H9 (cell line): ENCODE data around the gene RADIL. TPM values are rescaled to one million over a fixed set of nuclear protein-coding genes. Genes with fewer than 3 reads are reported as not detected.

Source experiments
- DNase-seq: peaks from one replicate; pipeline ENCODE4 v3.0.0-alpha.2; 2017
- H2AFZ ChIP-seq: one replicate; pipeline ENCODE4 v1.6.1; 2013; ENCODE audit warnings: mild to moderate bottlenecking, low read length, control low read depth, moderate library complexity
- H2AK5ac ChIP-seq: 2 replicates; pipeline ENCODE4 v1.6.1; 2013; ENCODE audit warnings: low read length, control low read depth, mixed read lengths; ENCODE audit not compliant: insufficient read length
- H2BK120ac ChIP-seq: one replicate; pipeline ENCODE4 v1.6.1; 2013; ENCODE audit warnings: low read depth, mild to moderate bottlenecking, low read length, control low read depth, inconsistent platforms; ENCODE audit not compliant: poor library complexity, severe bottlenecking
- H2BK12ac ChIP-seq: 2 replicates; pipeline ENCODE4 v1.6.1; 2013; ENCODE audit warnings: low read length, control low read depth, mixed read lengths, low read depth; ENCODE audit not compliant: insufficient read length
- H2BK15ac ChIP-seq: 2 replicates; pipeline ENCODE4 v1.6.1; 2013; ENCODE audit warnings: low read depth, low read length, control low read depth
- H2BK20ac ChIP-seq: one replicate; pipeline ENCODE4 v1.6.1; 2013; ENCODE audit warnings: low read depth, mild to moderate bottlenecking, low read length, control low read depth, inconsistent platforms; ENCODE audit not compliant: poor library complexity, severe bottlenecking
- H2BK5ac ChIP-seq: 2 replicates; pipeline ENCODE4 v1.6.1; 2013; ENCODE audit warnings: low read length, control low read depth, mixed read lengths; ENCODE audit not compliant: insufficient read length
- H3K14ac ChIP-seq: 2 replicates; pipeline ENCODE4 v1.6.1; 2013; ENCODE audit warnings: low read length, control low read depth; ENCODE audit not compliant: insufficient read depth
- H3K18ac ChIP-seq: 2 replicates; pipeline ENCODE4 v1.6.1; 2013; ENCODE audit warnings: low read depth, mild to moderate bottlenecking, mixed read lengths, low read length, control low read depth; ENCODE audit not compliant: insufficient read length
- H3K23ac ChIP-seq: 2 replicates; pipeline ENCODE4 v1.6.1; 2013; ENCODE audit warnings: low read length, control low read depth, mixed read lengths, low read depth; ENCODE audit not compliant: insufficient read length
- H3K23me2 ChIP-seq: 2 replicates; pipeline ENCODE4 v1.6.1; 2013; ENCODE audit warnings: low read depth, mild to moderate bottlenecking, mixed read lengths, low read length, control low read depth; ENCODE audit not compliant: insufficient read length, poor library complexity, severe bottlenecking
- H3K27ac ChIP-seq: 2 replicates; pipeline ENCODE4 v1.5.1; 2013; ENCODE audit warnings: low read length, control low read depth, mixed read lengths, low read depth; ENCODE audit not compliant: insufficient read length
- H3K27me3 ChIP-seq: 2 replicates; pipeline ENCODE4 v1.6.1; 2013; ENCODE audit warnings: low read length, control low read depth, inconsistent platforms; ENCODE audit not compliant: insufficient read depth
- H3K4ac ChIP-seq: 2 replicates; pipeline ENCODE4 v1.6.1; 2013; ENCODE audit warnings: low read depth, mild to moderate bottlenecking, control low read depth, inconsistent platforms, low read length, moderate library complexity
- H3K4me1 ChIP-seq: 2 replicates; pipeline ENCODE4 v1.6.1; 2013; ENCODE audit warnings: low read length, control low read depth, inconsistent platforms; ENCODE audit not compliant: insufficient read depth
- H3K4me2 ChIP-seq: 2 replicates; pipeline ENCODE4 v1.6.1; 2013; ENCODE audit warnings: low read length, control low read depth, mixed read lengths; ENCODE audit not compliant: insufficient read length, insufficient read depth
- H3K56ac ChIP-seq: 2 replicates; pipeline ENCODE4 v1.6.1; 2013; ENCODE audit warnings: low read depth, mild to moderate bottlenecking, mixed read lengths, low read length, control low read depth; ENCODE audit not compliant: insufficient read length
- H3K79me1 ChIP-seq: 2 replicates; pipeline ENCODE4 v1.6.1; 2013; ENCODE audit warnings: low read depth, mild to moderate bottlenecking, moderate library complexity, low read length, control low read depth, inconsistent platforms; ENCODE audit not compliant: insufficient read depth, poor library complexity, severe bottlenecking
- H3K79me2 ChIP-seq: 2 replicates; pipeline ENCODE4 v1.6.1; 2013; ENCODE audit warnings: low read length, control low read depth, inconsistent platforms; ENCODE audit not compliant: insufficient read depth
- H3K9ac ChIP-seq: 2 replicates; pipeline ENCODE4 v1.6.1; 2013; ENCODE audit warnings: low read length, control low read depth, mixed read lengths; ENCODE audit not compliant: insufficient read length; ENCODE audit errors: extremely low read depth
- H3K9me3 ChIP-seq: one replicate; pipeline ENCODE4 v1.6.1; 2013; ENCODE audit warnings: low read depth, low read length, inconsistent platforms; ENCODE audit not compliant: control insufficient read depth
- H3T11ph ChIP-seq: one replicate; pipeline ENCODE4 v1.6.1; 2013; ENCODE audit warnings: mild to moderate bottlenecking, low read length, control low read depth, inconsistent platforms
- H4K20me1 ChIP-seq: one replicate; pipeline ENCODE4 v1.6.1; 2013; ENCODE audit not compliant: control insufficient read depth, insufficient read length, insufficient read depth
- H4K5ac ChIP-seq: 2 replicates; pipeline ENCODE4 v1.6.1; 2013; ENCODE audit warnings: low read depth, mild to moderate bottlenecking, mixed read lengths, low read length, control low read depth; ENCODE audit not compliant: insufficient read length
- H4K8ac ChIP-seq: replicated peaks from 2 replicates; pipeline ENCODE4 v1.6.1; 2013; ENCODE audit warnings: low read length, control low read depth, mixed read lengths, low read depth; ENCODE audit not compliant: insufficient read length
- H4K91ac ChIP-seq: 2 replicates; pipeline ENCODE4 v1.6.1; 2013; ENCODE audit warnings: low read depth, mild to moderate bottlenecking, moderate library complexity, mixed read lengths, low read length, control low read depth; ENCODE audit not compliant: insufficient read length
- H3K27ac Mint-ChIP-seq, 3 experiments: 2 replicates in 2 of 3; 3 replicates in 1 of 3; pipeline ENCODE4 v1.8.0; 2020 to 2021; ENCODE audit warnings: mixed read lengths in 3 of 3, mild to moderate bottlenecking in 1 of 3, moderate library complexity in 1 of 3
- H3K27me3 Mint-ChIP-seq: 2 replicates; pipeline ENCODE4 v1.8.0; 2021; ENCODE audit warnings: low read depth, mild to moderate bottlenecking, moderate library complexity, mixed read lengths
- H3K36me3 Mint-ChIP-seq, 3 experiments: 2 replicates in 2 of 3; 3 replicates in 1 of 3; pipeline ENCODE4 v1.8.0; 2020 to 2021; ENCODE audit warnings: low read depth in 3 of 3, mixed read lengths in 3 of 3; ENCODE audit not compliant: insufficient read depth in 1 of 3
- H3K4me1 Mint-ChIP-seq, 2 experiments: 2 replicates each; pipeline ENCODE4 v1.8.0; 2020; ENCODE audit warnings: mixed read lengths in 2 of 2
- H3K4me3 Mint-ChIP-seq, 2 experiments: 2 replicates in 1 of 2; 3 replicates in 1 of 2; pipeline ENCODE4 v1.8.0; 2020 to 2021; ENCODE audit warnings: mild to moderate bottlenecking in 2 of 2, mixed read lengths in 2 of 2, moderate library complexity in 1 of 2
- H3K9me3 Mint-ChIP-seq, 2 experiments: 2 replicates in 1 of 2; 3 replicates in 1 of 2; pipeline ENCODE4 v1.8.0; 2020; ENCODE audit warnings: mild to moderate bottlenecking in 2 of 2, mixed read lengths in 2 of 2, moderate library complexity in 1 of 2
- CTCF ChIP-seq: fragments of 200-600 bp; sonication (generic); conservative IDR thresholded peaks from 3 replicates; pipeline ENCODE4 v1.8.0; 2021; ENCODE audit warnings: antibody characterized with exemption, mild to moderate bottlenecking
- WGBS: extraction: QIAGEN DNeasy Blood & Tissue Kit; methylation state at CpG from one replicate; pipeline ENCODE4 v1.1.7; 2013; ENCODE audit warnings: missing lambda C conversion rate, low lambda C conversion rate, mixed read lengths; ENCODE audit not compliant: insufficient read length; ENCODE audit errors: extremely low coverage; 5-methylcytosine and 5-hydroxymethylcytosine counted together
- total RNA-seq: library from RNA; stranded (reverse); gene quantifications from 2 replicates; pipeline ENCODE4 v1.2.1, GENCODE V29; 2021

Gene RADIL
- total RNA-seq, 1 experiment from 2014 or later = 4.7 TPM

- Histone ChIP-seq H3K14ac (no peak overlapping the region), H3K9ac (no peak overlapping the region), H3K56ac (no peak overlapping the region), H3K4ac (no peak overlapping the region), H2BK15ac (no peak overlapping the region), H2AK5ac (no peak overlapping the region), H3K27me3 (no peaks in the 10 kb centered on the region), H2BK120ac (no peak overlapping the region), H3K23ac (no peak overlapping the region), H3K9me3 (no peaks in the 10 kb centered on the region), H2AFZ (no peak overlapping the region), H4K8ac (no peak overlapping the region), H3K4me2 (no peak overlapping the region), H4K91ac (no peak overlapping the region), H3K23me2 (no peaks in the 10 kb centered on the region), H3K4me1 (no peaks in the 10 kb centered on the region), H3K27ac (no peak overlapping the region), H3K79me2 (no peaks in the 10 kb centered on the region), H2BK12ac (no peak overlapping the region), H2BK5ac (no peak overlapping the region), H3K18ac (no peak overlapping the region), H3K79me1 (peaks cover under 1% of the 10 kb centered on the region), H4K20me1 (no peaks in the 10 kb centered on the region), H4K5ac (no peak overlapping the region), H3T11ph (no peak overlapping the region), H2BK20ac (no peak overlapping the region)
- Mint-ChIP-seq H3K27me3 (no peaks in the 10 kb centered on the region), H3K27ac (no peak overlapping the region), H3K9me3 (no peaks in the 10 kb centered on the region), H3K36me3 (peaks cover 7 to 28% (median 9%) of the 10 kb centered on the region in 3 experiments; a peak in 6 of 7 replicates), H3K4me3 (no peak overlapping the region), H3K4me1 (no peaks in the 10 kb centered on the region)
- TF ChIP-seq CTCF = no peak
- no CpG with 5 or more reads among the region's 16 CpGs for WGBS
- no peak for DNase-seq
These were observed 100.2 kb downstream of the RADIL start for GRCh38 chr7:4783292-4783652.
